ENCODE results near the gene ZRSR2.

DNA sequence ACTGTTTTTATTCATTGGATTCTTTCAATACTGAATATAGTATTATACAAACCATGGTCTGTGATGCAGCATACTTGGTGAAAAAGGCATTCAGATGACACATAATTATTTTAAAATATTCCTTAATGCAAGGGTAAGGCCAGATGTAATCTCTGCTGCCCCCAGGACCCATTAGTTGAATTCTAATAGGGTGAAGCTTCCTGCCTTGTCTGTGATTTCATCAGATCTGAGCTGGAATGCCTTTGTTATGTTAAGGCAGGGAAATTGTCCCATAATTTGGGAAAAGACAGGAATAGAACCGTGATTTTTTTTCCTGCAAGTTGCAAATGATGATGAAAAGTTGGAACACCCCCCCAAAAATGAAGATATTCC lies 26.1 kb downstream of the ZRSR2 start:
- TF ChIP-seq, protein P1, sequence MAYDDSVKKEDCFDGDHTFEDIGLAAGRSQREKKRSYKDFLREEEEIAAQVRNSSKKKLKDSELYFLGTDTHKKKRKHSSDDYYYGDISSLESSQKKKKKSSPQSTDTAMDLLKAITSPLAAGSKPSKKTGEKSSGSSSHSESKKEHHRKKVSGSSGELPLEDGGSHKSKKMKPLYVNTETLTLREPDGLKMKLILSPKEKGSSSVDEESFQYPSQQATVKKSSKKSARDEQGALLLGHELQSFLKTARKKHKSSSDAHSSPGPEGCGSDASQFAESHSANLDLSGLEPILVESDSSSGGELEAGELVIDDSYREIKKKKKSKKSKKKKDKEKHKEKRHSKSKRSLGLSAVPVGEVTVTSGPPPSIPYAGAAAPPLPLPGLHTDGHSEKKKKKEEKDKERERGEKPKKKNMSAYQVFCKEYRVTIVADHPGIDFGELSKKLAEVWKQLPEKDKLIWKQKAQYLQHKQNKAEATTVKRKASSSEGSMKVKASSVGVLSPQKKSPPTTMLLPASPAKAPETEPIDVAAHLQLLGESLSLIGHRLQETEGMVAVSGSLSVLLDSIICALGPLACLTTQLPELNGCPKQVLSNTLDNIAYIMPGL (CRISPR knock-in tag; IDR thresholded peaks at IDR 0.05; ENCODE audit: borderline replicate concordance), result no peak
- TF ChIP-seq POLR2A (IDR thresholded peaks at IDR 0.05; ENCODE audit: low read length), result no peak
- no peak for TF ChIP-seq NR3C1 (IDR thresholded peaks at IDR 0.05)
- TF ChIP-seq NFE2L2 (conservative IDR thresholded peaks at IDR 0.05; ENCODE audit: low read length), result no peak
- TF ChIP-seq HEYL (CRISPR knock-in tag; IDR thresholded peaks at IDR 0.05), result no peak
- no peak for TF ChIP-seq TFCP2L1 (CRISPR knock-in tag; IDR thresholded peaks at IDR 0.05)
- TF ChIP-seq MYC (IDR thresholded peaks at IDR 0.05; ENCODE audit: borderline replicate concordance, low read length), result no peak
- TF ChIP-seq, protein P2, sequence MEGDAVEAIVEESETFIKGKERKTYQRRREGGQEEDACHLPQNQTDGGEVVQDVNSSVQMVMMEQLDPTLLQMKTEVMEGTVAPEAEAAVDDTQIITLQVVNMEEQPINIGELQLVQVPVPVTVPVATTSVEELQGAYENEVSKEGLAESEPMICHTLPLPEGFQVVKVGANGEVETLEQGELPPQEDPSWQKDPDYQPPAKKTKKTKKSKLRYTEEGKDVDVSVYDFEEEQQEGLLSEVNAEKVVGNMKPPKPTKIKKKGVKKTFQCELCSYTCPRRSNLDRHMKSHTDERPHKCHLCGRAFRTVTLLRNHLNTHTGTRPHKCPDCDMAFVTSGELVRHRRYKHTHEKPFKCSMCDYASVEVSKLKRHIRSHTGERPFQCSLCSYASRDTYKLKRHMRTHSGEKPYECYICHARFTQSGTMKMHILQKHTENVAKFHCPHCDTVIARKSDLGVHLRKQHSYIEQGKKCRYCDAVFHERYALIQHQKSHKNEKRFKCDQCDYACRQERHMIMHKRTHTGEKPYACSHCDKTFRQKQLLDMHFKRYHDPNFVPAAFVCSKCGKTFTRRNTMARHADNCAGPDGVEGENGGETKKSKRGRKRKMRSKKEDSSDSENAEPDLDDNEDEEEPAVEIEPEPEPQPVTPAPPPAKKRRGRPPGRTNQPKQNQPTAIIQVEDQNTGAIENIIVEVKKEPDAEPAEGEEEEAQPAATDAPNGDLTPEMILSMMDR (IDR thresholded peaks at IDR 0.05), result no peak
- TF ChIP-seq RFX5 (IDR thresholded peaks at IDR 0.05), result no peak
